Measurements from ENCODE around the gene ASS1.

The ASS1 gene

DNA sequence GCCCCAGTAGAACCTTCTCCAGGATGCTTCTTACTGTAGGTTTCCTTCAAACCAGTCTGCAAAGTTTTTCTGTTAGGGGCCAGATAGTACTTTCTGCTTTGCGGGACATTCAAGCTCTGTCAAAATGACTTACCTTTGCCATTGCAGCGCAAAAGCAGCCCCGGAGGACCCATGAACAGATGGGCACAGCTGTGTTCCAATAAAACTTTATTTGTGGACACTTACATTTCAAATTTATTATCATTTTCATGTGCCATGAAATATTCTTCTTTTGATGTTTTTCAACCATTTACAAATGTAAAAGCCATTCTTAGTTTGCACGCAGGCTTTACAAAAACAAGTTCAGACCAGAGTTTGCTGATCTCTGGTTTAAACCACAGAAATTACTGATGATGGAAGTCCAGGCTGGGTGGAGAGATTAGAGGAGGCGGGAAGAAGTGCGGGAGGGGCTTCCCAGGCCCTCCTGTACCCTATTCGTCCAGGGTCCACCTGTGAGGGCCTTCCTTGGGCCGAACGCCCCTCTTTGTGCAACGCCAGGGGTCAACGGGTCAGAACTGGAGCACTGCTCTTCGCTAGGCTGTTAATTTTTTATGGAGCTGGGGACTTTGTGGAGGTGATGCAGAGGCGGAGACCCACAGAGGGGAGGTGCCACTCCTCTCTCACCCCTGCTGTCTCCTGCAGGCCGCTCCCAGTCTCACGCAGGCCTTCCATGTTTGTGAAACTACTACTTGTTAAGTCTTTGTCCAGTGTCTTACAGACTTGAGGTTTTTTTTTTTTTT lies 7.6 kb upstream of the ASS1 start:
- DNase-seq: no peak

DNA sequence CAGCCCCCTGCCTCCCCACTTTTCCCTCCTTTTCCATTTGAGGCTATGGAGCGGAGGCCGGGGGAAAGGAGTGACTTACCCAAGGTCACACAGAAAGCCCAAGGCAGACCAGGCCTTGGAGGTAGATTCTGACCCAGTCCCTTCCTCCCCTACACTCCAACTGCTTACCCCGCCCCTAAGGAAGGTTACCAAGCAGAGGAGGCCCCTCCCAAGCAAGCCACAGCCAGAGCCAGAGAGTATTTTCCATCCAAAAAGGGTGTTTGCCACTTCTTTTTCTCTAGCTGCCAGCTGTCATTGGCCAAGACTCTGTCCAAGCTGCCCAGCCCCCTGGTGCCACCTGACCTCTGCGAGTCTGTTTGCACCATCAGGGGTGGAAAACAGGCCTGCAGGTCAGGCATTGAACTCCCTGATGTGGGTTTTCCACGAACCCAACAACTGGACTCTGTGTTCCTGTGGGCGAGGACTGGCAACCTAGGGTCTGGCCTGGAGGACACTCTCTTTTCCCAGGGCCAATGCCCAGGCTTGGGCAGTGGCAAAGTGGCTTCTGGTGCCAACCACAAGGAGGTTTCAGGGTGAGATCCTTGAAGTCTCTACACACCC lies 6.3 kb upstream of the ASS1 start:
- no peak for DNase-seq

DNA sequence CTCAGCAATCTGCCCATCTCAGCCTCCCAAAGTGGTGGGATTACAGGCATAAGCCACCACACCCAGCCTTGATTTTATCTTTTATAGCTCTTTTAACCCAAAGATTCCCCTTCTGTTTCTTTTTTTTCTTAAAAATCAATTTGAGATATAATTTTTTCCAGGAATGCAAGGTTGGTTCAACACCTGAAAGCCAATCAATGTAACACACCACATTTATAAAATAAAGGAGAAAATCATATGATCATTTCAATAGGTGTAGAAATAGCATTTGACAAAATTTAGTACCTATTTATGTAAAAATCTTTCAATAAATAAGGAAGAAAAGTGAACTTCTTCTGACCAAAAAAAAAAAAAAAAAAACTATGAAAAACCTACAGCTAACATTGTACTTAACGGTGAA lies 3.7 kb upstream of the ASS1 start:
- DNase-seq: no peak

DNA sequence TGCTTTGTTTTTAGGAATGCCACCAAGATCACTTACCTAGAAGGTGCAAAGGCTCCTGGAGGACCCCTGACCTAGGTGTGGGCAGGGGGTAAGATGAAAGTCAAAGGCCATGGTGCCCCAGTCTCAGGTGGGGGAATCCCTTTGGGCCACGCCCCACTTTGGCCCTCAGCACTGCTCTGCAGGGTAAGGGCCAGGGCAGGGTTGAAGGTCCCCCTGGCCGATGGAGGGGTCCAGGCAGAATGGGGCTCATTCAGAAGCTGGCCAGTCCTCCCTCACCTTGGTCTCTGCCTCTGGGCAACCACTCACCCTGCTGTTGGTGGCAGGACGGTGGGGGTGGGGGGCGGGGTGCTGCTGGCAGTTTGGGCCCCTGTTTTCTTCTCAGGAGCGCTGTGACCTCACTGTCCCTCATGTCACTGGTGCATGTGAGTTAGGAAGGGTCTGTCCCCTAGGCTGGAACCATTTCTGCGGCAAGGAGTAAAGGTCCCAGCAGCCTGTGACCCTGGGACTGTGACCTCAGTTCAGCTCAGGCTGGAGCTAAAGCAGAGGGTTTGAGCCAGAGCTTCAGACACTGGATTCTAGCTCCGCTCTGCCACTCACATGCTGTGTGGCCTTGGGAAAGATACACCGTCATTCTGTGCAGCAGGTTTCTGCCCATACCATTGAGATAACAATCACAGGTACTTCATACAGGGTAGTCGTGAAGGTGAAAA lies 1.9 kb upstream of the ASS1 start:
- DNase-seq: no peak

DNA sequence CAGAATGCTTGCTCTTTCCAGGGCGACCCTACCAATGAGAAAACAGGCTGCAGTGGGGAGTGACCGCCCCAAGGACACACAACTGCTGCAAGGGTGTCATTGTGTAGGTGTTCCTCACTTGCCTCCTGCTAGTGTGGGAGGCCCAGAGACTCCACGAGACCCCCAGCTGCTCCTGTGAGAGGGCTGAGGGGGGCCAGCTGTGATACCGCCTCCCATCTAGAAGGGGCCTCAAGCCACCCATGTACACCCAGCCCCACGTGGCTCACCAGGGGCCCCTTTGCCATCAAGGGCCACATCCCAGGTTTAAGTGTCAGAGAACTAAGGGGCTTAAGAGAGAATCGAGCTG lies 1.3 kb upstream of the ASS1 start:
- no peak for DNase-seq

DNA sequence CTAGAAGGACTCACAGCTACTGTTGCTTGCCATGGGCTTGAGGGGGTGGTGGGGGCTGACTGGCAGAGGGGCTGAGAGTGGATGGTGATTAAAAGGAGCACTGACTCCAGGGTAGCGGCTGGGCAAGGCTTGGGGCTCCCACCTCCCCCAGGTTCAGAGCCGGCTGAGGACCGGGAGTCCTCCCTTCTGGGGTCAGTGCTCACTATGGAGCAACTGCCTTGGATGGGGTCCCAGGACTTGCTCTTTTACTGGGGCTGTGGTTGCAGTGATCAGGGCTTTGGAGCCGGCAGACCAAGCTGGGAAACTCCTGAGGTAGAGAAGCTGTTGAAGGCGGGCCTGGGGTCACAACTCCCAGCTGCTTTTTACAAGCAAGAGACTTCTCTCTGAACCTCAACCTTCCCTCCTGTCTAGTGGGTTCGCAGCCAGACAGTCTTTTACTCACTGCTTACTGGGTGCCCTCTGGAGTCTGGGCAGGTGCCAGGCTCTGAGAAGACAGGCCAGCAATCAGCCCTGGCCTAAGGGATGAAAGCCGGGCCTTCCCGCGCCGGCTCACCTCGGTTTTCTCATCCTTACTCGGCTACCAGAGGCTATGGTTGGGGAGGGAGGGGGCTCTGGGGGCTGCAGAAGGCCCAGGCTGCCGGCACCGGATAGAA lies 795 bp upstream of the ASS1 start:
- DNase-seq: no peak

DNA sequence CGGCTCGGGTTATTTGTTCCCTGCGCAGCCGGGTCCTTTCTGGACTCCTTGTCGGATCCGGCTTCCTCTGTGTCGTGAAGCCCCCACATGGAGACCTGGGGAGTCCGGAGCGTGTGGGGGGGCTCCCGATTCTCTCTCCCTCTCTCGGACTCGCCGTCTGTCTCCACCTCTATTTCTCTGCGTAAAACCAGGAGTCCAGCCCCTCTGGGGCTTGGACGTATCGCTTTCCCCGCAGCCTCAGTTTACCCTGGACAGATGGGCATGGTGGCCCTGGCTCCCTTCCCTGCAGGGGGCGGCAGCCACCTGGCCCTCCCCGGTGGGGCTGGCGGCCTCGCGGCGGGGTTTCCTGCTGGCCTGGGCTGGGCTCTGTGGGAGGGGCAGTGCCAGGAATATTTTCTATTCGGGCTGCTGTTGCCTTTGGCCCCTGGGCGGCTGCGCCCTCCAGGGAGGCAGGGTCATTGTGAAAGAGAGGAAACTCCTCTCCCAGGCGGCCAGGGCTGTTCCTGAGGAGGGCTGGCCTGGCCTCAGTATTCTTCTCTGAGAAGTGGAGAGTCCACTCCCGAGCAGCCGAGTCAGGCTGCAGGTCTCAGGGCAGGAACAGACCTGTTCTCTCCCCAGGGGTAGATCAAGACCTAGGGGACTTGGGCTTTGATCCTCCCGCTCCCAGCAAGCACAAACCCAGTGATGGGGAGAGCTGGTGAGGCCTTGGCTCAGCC lies 665 bp downstream of the ASS1 start:
- DNase-seq: no peak

DNA sequence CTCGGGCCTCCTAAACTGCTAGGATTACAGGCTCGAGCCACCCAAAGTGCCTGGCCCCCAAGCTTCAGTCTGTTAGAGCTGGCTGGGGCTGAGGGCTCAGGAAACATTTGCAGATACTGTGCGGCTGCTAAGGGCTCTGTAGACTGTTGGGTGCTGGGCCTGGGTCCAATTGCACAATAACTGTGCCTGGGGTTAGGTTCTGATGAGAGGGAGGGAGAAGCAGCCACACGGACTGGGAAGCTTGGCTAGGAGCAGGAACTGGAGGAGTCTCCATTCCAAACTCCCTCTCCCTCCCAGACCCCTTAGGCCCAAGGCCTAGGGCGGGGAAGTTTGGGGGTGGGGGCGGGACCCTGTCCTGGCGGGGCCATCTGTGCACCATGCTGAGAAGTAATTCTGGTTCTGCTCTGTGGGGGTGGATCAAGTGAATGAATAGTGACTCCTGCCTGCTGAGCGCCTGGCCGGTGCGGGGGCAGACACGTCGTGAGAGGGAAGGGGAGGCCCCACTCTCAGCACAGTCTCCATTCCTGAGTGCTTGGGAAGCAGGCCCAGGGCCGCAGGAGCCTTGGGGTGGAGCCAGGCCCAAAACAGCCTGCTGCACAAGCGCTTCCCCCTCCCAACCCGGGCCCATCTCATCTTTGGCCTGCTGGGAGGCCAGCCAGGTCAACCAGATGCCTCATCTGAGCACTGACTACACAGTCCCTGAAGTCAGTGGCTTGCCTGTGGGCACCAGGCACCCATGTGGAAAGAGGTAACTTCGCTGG lies 1.5 kb downstream of the ASS1 start:
- DNase-seq: no peak

DNA sequence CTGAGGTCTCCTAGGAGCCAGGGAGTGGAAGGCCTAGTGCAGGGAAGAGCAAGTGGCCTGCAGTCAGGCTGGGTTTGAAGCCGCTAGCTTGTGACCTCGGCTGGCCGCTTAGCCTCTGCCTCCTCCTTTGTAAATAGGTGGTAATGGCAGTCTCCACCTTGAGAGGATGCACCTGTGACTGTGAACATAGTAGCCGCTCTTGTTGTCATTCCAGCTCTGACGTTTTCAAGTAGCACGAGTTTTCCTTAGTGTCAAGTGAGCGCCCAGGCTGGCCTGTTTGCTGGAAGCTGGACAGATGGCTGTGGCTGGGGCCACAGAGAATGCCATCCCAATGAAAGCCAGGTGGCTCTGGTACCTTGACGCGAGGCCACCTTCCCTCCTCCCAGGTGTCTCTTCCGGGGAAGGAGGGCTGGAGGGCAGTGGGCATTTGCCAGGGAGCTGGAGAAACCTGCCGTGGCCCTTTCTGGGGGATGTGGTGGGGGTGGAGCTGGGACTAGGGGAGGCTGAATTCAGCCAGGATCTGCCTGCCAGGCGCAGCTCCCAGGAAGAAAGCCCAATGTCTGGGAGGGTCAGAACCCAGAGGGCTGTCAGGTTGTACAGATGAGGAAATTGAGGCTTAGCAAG lies 2.5 kb downstream of the ASS1 start:
- DNase-seq: no peak

DNA sequence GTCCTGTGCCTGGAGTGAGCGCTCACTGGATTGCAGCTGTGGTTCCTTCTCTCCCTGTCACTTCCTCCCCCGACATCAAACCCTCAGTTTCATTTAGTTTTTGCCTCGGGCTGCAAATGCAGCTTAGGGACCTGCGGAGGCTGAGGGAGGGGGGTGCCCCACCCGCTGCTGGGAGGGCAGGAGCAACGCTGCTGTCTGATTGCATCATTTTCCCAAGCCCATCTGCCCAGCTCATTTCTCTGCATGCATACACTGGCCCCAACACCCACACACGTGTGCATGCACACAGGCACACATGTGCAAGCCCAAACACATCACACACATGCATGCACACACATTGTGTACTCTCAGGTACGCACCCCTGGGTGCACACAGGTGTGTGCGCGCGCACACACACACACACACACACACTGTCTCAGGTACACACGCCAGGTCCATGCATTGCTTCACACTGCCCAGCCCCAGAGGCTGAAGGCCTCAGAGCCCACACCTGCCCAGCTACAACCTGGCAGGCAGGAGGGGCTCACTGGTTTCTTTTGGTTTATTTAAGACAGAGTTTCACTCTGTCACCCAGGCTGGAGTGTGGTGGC lies 3.4 kb downstream of the ASS1 start:
- DNase-seq: no peak

DNA sequence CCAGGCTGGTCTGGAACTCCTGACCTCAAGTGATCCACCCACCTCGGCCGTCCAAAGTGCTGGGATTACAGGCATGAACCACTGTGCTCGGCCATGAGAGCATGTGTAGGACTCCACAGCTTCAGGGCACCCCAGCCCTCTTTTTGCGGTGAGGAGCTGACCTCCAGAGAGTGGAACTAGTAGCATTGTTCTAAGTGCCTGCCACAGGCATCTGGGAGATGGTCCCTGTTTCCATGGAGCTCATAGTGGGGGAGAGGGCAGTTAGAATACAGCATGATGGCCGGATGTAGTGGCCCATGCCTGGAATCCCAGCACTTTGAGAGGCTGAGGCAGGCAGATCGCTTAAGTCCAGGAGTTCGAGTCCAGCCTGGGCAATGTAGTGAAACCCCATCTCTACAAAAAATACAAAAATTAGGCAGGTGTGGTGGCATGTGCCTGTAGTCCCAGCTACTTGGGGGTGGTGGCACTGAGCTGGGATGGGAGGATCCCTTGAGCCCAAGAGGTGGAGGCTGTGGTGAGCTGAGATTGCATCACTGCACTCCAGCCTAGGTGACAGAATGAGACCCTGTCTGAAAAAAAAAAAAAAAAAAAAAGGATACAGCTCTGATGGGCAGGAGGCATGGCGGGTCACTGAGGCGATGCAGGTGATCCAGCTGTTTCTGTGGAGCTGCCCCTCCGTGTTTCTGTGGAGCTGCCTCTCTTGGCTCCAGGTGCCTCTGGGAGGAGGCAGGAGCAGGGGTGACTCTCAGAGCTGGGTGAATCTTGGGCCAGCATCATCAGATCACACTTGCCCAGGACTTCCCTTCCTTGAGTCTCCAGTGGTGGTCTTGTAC lies 4.2 kb downstream of the ASS1 start:
- no peak for DNase-seq

DNA sequence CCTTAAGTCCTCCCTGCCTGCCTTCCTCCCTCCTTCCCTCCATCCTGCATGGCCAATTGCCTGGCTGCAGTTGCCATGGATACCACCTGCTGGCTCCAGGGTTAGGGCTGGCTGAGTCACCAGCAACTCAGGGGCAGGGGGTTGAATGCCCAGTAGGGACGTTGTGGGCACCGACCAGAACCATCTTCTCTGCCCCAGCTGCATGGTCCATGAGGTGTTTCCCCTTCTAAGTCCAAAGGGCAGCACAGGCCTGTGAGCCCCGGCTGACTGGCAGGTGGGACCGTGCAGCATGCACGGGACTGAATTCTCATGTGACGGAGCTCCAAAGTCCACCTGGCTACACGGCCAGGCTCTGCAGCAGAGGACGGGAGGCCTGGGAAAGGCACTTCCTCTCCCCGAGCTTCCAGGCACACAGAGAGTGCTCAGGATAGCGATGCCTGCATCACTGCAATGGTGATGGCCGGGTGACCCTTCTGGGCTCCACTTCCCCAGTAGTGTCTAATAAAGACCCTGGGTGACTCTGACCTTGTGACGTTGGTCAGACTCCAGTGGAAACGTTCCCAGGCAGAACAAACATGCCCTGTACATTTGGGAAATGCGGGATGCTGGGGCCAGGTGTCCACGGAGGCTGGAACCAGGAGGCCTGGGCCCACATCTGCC lies 5.7 kb downstream of the ASS1 start:
- no peak for DNase-seq

DNA sequence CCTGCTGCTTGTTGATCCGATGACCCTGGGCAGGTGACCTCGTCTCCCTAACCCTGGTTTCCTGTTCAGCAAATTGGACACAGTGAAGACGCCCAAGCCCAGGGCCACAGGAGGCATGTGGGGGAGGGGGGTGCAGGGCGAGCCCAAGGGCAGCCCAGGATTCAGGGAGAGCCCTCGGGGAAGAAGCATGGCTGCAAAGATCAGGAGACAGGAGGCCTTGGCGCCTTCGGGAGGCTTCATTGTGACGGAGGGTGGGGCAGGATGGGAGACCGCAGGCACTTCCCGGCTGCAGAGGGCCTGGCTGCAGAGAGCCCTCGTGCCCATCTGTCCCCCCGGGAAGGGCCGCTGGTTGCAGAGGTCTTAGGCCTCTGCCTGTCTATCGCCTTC lies 6.2 kb downstream of the ASS1 start:
- no peak for DNase-seq

DNA sequence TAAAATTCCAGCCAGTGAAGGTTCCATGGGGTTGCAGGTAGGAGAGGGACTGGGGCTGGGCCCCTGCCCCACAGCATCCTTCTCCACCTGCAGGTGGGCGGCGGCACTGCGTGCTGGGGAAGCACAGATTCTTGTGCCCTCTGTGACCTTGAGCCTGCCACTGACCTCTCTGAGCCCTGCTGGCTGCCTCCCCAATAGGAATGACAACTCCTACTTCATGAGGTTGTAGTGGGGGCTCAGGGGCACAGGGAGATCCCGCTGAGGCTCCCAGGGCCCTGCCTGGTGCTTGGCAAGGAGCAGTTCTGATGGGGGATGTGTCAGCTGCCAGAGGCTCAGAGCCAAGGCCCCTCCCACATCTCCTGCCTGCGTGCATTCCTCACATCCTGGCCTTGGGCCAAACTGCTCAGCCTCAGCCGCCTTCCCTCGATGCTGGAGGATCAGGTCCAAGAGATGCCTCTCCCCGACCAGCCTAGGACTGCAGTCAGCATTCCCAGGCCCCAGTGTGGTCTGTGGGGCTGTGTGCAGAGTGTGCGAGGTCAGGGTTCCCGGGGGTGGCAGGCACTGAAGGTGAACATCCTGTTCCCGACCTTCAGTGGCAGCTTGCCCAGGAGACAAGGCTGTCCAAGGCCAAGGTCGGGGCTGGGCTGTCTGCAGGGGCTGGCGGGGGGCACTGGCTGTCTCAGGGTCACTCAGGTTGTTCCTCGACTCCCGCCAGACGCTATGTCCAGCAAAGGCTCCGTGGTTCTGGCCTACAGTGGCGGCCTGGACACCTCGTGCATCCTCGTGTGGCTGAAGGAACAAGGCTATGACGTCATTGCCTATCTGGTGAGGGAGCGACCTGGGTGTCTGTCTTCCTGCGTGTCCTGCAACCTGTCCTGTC lies 7.0 kb downstream of the ASS1 start:
- no peak for DNase-seq

DNA sequence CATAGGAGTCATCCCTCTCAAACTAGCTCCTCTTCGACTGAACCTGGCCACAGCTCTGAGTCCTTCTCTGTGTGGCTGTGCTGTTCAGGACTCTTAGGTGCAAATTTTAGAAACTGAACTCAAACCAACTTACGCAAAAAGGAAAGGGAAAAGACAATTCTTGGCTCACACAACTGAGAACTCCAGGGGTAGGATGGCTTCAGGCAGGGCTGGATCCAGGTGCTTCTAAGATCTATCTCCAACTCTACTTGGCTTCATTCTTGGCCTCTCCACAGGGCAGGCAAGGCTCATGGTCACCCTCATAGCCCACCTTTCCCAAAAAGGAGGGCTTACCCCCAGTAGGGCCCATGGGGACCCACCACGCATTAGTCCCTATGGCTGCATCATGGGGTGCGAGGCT lies 8.1 kb downstream of the ASS1 start:
- no peak for DNase-seq

DNA sequence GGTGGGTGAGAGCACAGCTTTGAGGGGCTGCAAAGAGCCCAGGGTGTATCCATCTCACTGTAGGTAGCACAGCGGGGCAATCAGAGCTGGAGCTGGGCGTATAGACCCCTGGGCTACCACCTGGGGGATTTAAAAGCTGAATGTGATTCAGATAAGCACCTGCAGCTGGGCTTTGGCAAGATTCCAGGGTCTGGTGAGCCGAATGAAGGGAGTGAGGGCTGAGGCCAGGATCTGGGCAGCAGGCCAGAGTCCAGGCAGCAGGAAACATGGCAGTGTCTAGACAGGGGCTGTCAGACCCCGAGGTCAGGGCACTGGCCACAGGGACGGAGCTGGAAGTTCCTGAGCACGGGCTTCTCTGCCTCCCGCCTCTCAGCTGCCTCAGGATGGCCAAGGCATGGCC lies 8.7 kb downstream of the ASS1 start:
- no peak for DNase-seq

DNA sequence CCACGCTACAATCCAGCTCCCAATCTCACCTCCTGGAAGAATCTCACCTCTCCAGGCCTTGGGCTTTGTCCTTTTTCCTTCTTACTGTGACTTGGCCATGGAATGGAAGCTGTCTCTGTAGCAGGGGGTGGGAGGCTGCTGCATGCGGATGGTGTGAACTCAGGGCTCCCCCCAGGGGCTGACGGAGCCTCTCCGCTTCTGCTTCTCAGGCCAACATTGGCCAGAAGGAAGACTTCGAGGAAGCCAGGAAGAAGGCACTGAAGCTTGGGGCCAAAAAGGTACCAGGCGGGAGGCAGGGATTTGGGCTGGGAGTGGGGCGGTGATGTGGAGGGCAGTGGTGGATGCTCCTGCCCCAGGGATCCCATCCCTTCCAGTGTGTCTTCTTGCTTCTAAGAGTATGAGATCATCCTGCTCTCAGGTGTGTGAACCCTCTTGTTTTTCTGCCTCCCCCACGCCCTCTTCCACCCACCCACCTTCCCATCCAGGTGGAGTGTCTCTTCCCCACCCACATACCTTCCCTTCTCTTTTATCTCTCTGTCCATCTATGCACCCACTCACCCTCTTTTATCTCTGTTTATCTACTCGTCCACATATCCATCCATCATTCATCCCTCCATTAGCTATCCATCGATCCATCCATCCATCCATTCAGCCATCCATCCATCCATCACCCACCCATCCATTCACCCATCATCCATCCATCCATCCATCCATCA lies 9.5 kb downstream of the ASS1 start:
- DNase-seq: no peak

DNA sequence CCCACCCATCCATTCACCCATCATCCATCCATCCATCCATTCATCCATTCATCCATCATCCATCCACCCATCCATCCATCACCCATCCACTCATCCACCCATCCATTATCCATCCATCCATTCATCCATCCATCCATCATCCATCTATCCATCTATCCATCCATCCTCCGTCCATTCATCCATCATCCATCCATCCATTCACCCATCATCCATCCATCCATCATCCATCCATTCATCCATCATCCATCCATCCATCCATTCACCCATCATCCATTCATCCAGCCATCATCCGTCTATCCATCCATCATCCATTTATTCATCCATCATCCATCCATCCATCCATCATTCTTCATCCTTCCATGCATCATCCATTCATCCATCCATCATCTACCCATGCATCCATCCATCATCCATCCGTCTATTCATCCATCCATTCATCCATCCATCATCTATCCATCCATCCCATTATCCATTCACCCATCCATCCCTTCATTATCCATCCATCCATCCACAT lies 10.1 kb downstream of the ASS1 start:
- no peak for DNase-seq
